Measurements from ENCODE around the gene USH2A. TPM values are rescaled to one million over a fixed set of nuclear protein-coding genes. Genes with fewer than 3 reads are reported as not detected.

USH2A gene
- total RNA-seq, 1 donor from 2014 or later, result not detected

DNA sequence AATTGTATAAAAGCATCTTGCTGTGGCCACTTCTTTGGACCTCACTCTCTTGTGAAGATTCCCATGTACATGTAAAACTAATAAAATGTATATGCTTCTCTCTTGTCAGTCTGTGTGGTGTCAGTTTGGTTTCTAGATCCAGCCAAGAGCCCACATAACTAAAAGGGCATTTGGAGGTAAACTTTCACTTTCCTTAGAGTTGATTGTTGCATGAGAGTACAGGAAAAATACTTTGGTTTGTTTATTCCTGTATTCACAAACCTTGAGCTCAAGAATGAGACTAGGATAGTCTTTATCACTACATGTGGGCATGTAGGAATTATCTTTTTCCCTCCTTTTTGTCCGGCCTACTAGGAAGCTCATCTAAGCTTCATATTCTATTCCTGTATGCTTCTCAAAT lies 805.3 kb downstream of the USH2A start:
- Mint-ChIP-seq H3K9me3 (ENCODE audit: unreplicated experiment) (peaks cover 6% of the 10 kb centered on the region), H3K27ac (ENCODE audit: unreplicated experiment) (no peak overlapping the region), H3K27me3 (ENCODE audit: unreplicated experiment) (no peaks in the 10 kb centered on the region), H3K36me3 (ENCODE audit: unreplicated experiment) (peaks cover 45% of the 10 kb centered on the region), H3K4me3 (ENCODE audit: unreplicated experiment) (no peak overlapping the region), H3K4me1 (ENCODE audit: unreplicated experiment) (no peaks in the 10 kb centered on the region)
- DNase-seq (ENCODE audit: extremely low spot score, unreplicated experiment), result no peak
- TF ChIP-seq, protein P1, sequence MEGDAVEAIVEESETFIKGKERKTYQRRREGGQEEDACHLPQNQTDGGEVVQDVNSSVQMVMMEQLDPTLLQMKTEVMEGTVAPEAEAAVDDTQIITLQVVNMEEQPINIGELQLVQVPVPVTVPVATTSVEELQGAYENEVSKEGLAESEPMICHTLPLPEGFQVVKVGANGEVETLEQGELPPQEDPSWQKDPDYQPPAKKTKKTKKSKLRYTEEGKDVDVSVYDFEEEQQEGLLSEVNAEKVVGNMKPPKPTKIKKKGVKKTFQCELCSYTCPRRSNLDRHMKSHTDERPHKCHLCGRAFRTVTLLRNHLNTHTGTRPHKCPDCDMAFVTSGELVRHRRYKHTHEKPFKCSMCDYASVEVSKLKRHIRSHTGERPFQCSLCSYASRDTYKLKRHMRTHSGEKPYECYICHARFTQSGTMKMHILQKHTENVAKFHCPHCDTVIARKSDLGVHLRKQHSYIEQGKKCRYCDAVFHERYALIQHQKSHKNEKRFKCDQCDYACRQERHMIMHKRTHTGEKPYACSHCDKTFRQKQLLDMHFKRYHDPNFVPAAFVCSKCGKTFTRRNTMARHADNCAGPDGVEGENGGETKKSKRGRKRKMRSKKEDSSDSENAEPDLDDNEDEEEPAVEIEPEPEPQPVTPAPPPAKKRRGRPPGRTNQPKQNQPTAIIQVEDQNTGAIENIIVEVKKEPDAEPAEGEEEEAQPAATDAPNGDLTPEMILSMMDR (IDR thresholded peaks at IDR 0.05), result no peak

DNA sequence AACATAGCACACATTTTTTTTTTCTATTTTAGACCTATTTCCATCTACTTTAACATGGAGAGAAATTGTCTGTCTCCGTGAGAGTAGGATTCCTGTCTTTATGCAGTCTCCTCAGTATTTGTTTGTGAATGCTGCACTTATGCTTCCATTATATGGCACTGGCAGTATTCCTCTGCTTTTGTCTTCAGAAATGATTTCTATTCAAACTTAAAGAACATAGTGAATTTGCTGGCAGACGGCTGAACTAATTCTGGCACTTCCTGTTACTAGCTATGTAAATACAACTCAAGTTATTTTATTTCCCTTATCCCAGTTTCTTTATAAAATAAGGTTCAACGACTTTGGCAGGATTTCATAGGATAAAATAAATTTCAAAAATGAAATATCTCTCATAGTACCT lies 810.9 kb downstream of the USH2A start:
- Mint-ChIP-seq H3K9me3 (ENCODE audit: unreplicated experiment) (peaks cover 6% of the 10 kb centered on the region), H3K36me3 (ENCODE audit: unreplicated experiment) (peaks cover 49% of the 10 kb centered on the region), H3K4me1 (ENCODE audit: unreplicated experiment) (peaks cover 4% of the 10 kb centered on the region), H3K27ac (ENCODE audit: unreplicated experiment) (peak overlapping the region; percentile 25), H3K27me3 (ENCODE audit: unreplicated experiment) (no peaks in the 10 kb centered on the region), H3K4me3 (ENCODE audit: unreplicated experiment) (no peak overlapping the region)
- TF ChIP-seq, protein P1 (IDR thresholded peaks at IDR 0.05), result no peak
- DNase-seq (ENCODE audit: extremely low spot score, unreplicated experiment), result no peak

DNA sequence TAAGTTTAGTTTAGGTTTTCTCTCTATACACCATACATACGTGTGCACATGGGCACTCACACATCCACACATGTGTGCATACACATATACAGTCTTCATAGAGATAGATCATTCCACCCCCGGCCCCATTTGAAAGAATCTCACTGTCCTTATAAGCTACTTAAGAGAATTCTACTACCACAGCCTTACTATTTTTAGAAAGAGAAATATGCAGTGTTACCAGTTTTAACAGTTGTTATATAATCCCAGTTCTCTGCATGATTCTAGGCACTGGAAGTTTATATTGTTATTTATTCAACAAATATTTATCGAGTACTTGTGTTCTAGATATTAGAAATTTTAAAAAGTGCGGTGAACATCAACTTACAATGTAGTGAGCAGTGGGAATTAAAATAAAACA lies 814.6 kb downstream of the USH2A start:
- TF ChIP-seq, protein P1 (IDR thresholded peaks at IDR 0.05), result no peak
- DNase-seq (ENCODE audit: extremely low spot score, unreplicated experiment), result no peak
- Mint-ChIP-seq H3K4me3 (ENCODE audit: unreplicated experiment) (no peak overlapping the region), H3K27ac (ENCODE audit: unreplicated experiment) (no peak overlapping the region), H3K9me3 (ENCODE audit: unreplicated experiment) (peaks cover 6% of the 10 kb centered on the region), H3K36me3 (ENCODE audit: unreplicated experiment) (peaks cover 33% of the 10 kb centered on the region), H3K27me3 (ENCODE audit: unreplicated experiment) (no peaks in the 10 kb centered on the region), H3K4me1 (ENCODE audit: unreplicated experiment) (peaks cover 8% of the 10 kb centered on the region)

DNA sequence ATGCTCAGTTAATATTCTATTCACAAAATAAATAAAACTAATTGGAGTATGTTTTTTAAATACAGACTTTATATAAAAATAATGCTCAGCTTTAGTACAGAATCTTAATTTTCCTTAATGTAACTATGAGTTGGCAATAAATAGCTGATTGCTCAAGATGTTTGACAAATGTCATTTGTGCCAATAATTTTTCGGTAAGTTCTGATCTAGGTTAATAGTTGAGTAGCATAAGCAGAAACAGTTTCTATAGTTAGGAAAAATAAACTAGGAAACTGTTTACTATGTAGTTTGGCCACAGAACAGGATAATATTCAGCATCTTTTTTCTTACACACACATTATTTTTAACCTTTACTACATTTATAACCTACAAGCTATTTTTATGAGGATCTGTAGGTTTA lies 815.8 kb downstream of the USH2A start:
- peaks cover 20% of the 10 kb centered on the region for H3K36me3 Mint-ChIP-seq (ENCODE audit: unreplicated experiment)
- H3K27me3 Mint-ChIP-seq (ENCODE audit: unreplicated experiment), result no peaks in the 10 kb centered on the region
- H3K9me3 Mint-ChIP-seq (ENCODE audit: unreplicated experiment), result no peaks in the 10 kb centered on the region
- H3K4me3 Mint-ChIP-seq (ENCODE audit: unreplicated experiment), result no peak overlapping the region
- TF ChIP-seq, protein P1 (IDR thresholded peaks at IDR 0.05), result no peak
- no peak for DNase-seq (ENCODE audit: extremely low spot score, unreplicated experiment)
- H3K4me1 Mint-ChIP-seq (ENCODE audit: unreplicated experiment), result peaks cover 13% of the 10 kb centered on the region
- no peak overlapping the region for H3K27ac Mint-ChIP-seq (ENCODE audit: unreplicated experiment)

DNA sequence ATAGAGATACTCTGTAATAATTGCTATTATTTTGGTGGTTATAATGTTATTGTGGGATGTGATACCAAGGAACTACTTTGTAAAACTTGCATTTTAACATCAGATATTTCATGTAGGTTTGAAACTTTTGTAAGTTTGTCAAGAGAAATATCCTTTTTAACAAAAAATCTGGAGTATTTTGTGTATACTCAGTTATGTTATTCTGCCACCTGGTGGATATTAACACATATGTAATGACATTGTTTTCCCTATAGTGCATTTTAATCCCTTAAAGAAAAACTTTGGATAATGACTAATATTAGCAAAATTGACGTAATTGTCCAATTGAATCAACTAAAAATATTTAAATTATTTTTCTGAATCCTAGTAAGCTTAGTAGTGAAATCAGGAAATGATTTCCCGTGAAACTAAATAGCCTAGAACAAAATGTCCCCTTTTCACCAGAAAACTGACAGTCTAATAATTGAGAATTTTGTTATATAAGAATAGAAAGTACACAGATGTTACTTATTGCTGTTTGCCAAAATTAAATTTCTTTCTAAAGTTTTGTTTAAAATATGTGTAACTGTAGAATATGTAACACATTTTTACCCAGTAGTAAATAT lies 816.6 kb downstream of the USH2A start:
- no peaks in the 10 kb centered on the region for H3K9me3 Mint-ChIP-seq (ENCODE audit: unreplicated experiment)
- peaks cover 20% of the 10 kb centered on the region for H3K36me3 Mint-ChIP-seq (ENCODE audit: unreplicated experiment)
- TF ChIP-seq, protein P1 (IDR thresholded peaks at IDR 0.05), result peak; percentile 63
- no peaks in the 10 kb centered on the region for H3K27me3 Mint-ChIP-seq (ENCODE audit: unreplicated experiment)
- peaks cover 11% of the 10 kb centered on the region for H3K4me1 Mint-ChIP-seq (ENCODE audit: unreplicated experiment)
- no peak overlapping the region for H3K4me3 Mint-ChIP-seq (ENCODE audit: unreplicated experiment)
- H3K27ac Mint-ChIP-seq (ENCODE audit: unreplicated experiment), result no peak overlapping the region
- DNase-seq (ENCODE audit: extremely low spot score, unreplicated experiment), result no peak
